HFFc6 (cell line): ENCODE measurements around the gene HSF5. TPM values are rescaled to one million over a fixed set of nuclear protein-coding genes. Genes with fewer than 3 reads are reported as not detected.

Experiments
- DNase-seq: peaks from one replicate; pipeline ENCODE4 v3.0.0-alpha.2; 2018
- H3K27ac Mint-ChIP-seq: 2 replicates; pipeline ENCODE4 v1.8.0; 2020; ENCODE audit warnings: mild to moderate bottlenecking, mixed read lengths
- H3K27me3 Mint-ChIP-seq: 2 replicates; pipeline ENCODE4 v1.8.0; 2021; ENCODE audit warnings: mild to moderate bottlenecking, moderate library complexity, mixed read lengths; ENCODE audit not compliant: insufficient read depth
- H3K36me3 Mint-ChIP-seq: 2 replicates; pipeline ENCODE4 v1.8.0; 2021; ENCODE audit warnings: low read depth, mixed read lengths
- H3K4me1 Mint-ChIP-seq: 2 replicates; pipeline ENCODE4 v1.8.0; 2020; ENCODE audit warnings: low read depth, mixed read lengths
- H3K4me3 Mint-ChIP-seq: 2 replicates; pipeline ENCODE4 v1.8.0; 2020; ENCODE audit warnings: mild to moderate bottlenecking, moderate library complexity, mixed read lengths
- H3K9me3 Mint-ChIP-seq: 2 replicates; pipeline ENCODE4 v1.8.0; 2020; ENCODE audit warnings: mild to moderate bottlenecking, mixed read lengths
- total RNA-seq, 6 experiments: library from RNA; stranded (reverse); fragmentation: NEBNext Ultra II Directional; extraction: Animal tissue kit (Norgen Biotek cat#: 25700); gene quantifications; 2 replicates in 1 of 6; 3 replicates in 5 of 6; pipeline ENCODE4 v1.2.3, GENCODE V29; 2021
- TF ChIP-seq, protein P1 (sequence below): fragments of 200-600 bp; sonication (generic); IDR thresholded peaks from 2 replicates; pipeline ENCODE4 v1.5.0; 2021; ENCODE audit warnings: antibody characterized with exemption, mild to moderate bottlenecking

Gene HSF5
- total RNA-seq, 6 experiments from 2014 or later, result not detected

DNA sequence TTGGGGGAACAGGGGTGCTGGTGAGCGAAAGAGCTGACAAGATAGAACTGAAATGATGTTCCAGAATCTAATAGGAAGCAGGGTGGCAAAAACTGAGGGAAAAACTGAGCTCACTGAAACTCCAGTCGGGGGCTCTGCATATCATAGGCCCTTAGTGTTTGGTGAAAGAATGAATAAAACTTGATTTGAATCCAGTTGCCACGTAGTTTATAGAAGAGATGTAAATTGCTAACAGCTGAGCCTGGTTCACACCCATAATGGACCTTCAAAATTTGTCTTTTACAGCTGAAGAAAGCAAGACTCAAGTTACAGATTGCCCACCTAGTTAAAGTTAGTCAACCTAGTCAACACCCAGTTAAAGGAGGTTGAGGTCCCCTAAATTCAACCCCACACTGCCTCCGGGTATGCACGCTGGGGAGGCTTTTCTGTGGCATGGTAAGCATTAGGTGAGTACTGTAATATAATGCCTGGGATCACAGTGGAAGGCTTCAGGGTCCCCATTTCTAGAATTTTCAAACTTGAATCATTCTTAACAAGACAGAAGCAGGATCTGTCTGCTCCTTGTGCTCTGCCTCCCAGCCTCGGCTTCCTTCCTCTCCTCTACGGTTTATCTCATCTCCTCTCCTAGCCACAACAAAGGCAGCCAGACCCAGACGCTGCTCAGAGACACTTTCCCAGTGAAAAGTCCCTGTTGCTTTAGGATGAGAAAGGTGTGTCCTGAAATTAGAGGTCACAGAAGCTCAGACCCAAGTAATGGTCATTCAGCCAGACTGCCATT lies 109.3 kb downstream of the HSF5 start:
- H3K9me3 Mint-ChIP-seq, result no peaks in the 10 kb centered on the region
- H3K4me3 Mint-ChIP-seq, result no peak overlapping the region
- H3K36me3 Mint-ChIP-seq, result no peaks in the 10 kb centered on the region
- H3K27me3 Mint-ChIP-seq, result peaks cover 25% of the 10 kb centered on the region
- no peak for DNase-seq
- H3K4me1 Mint-ChIP-seq, result no peaks in the 10 kb centered on the region
- TF ChIP-seq, protein P1, sequence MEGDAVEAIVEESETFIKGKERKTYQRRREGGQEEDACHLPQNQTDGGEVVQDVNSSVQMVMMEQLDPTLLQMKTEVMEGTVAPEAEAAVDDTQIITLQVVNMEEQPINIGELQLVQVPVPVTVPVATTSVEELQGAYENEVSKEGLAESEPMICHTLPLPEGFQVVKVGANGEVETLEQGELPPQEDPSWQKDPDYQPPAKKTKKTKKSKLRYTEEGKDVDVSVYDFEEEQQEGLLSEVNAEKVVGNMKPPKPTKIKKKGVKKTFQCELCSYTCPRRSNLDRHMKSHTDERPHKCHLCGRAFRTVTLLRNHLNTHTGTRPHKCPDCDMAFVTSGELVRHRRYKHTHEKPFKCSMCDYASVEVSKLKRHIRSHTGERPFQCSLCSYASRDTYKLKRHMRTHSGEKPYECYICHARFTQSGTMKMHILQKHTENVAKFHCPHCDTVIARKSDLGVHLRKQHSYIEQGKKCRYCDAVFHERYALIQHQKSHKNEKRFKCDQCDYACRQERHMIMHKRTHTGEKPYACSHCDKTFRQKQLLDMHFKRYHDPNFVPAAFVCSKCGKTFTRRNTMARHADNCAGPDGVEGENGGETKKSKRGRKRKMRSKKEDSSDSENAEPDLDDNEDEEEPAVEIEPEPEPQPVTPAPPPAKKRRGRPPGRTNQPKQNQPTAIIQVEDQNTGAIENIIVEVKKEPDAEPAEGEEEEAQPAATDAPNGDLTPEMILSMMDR, result no peak
- H3K27ac Mint-ChIP-seq, result no peak overlapping the region

DNA sequence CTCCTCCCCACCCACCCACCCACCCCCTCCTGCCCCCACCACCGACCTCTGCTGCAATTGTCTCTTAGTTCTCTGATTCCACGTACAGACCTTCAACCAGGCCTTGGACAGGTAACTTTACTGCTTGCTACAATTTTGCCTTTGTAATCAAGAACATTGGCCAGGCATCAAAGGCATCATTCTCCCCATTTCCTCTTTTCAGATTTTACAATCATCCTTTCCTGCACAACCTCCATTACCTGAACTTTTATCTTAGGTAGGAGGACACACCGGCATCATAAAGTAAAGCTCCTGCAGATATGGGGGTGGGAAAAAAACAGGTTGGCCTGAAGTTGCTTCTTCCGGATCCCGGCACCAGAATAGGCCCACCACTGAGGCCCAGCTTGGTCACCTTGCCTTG lies 110.5 kb downstream of the HSF5 start:
- Mint-ChIP-seq H3K36me3 (no peaks in the 10 kb centered on the region), H3K4me1 (no peaks in the 10 kb centered on the region), H3K9me3 (no peaks in the 10 kb centered on the region), H3K27ac (no peak overlapping the region), H3K4me3 (no peak overlapping the region), H3K27me3 (peaks cover 24% of the 10 kb centered on the region)
- TF ChIP-seq, protein P1, result no peak
- no peak for DNase-seq

DNA sequence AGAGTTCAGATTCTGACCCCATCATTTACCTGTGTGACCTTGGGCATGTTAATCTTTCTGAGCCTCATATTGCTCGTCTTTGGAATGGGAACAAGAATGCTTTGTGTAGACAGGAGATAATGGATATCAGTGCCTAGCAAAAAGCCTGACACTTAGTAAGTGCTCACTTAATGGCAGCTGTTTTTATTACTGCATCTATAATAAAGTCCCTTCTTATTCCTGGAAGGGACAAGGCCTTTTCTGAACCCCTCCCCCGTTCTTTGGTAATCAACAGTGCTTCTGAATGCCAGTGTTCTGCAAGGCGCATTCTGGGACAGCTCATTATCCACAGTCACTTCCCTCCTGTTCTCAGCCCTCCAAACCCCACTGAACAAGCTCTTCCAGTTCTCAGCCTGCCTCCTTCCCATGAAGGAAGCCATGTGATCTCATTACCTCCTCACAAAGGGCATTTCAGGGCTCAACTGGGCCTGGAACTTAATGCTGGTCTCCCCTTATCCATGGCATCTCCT lies 111.1 kb downstream of the HSF5 start:
- Mint-ChIP-seq H3K36me3 (no peaks in the 10 kb centered on the region), H3K27ac (no peak overlapping the region), H3K4me1 (no peaks in the 10 kb centered on the region), H3K27me3 (peaks cover 24% of the 10 kb centered on the region), H3K4me3 (no peak overlapping the region), H3K9me3 (no peaks in the 10 kb centered on the region)
- TF ChIP-seq, protein P1, result no peak
- DNase-seq, result no peak

DNA sequence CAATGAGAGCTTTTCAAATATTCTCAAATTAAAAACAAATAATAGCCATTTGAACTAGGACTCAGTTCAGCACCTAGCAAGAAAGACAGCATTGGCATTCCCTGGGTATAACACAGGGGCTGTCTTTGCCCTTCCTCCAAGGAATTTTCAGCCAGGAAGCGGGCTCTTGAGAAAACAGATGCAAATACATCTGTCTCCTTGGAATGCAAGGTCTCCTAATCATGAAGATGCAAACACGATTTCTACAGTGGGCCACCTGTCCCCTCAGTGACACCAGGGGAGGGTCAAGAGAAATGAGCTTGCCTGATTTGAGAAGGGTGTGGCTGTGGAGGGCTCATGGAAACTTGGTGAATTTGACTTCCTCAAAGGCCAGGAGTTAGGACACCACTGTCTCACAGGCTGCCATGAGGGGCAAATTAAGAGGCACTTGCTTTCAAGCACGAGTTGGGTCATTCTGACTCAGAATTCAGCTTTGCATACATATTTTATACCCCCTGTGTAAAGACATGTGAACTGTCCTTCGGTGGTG lies 111.7 kb downstream of the HSF5 start:
- Mint-ChIP-seq H3K27ac (no peak overlapping the region), H3K4me1 (no peaks in the 10 kb centered on the region), H3K27me3 (peaks cover 26% of the 10 kb centered on the region), H3K4me3 (no peak overlapping the region), H3K36me3 (no peaks in the 10 kb centered on the region), H3K9me3 (no peaks in the 10 kb centered on the region)
- TF ChIP-seq, protein P1, result no peak
- DNase-seq, result no peak

DNA sequence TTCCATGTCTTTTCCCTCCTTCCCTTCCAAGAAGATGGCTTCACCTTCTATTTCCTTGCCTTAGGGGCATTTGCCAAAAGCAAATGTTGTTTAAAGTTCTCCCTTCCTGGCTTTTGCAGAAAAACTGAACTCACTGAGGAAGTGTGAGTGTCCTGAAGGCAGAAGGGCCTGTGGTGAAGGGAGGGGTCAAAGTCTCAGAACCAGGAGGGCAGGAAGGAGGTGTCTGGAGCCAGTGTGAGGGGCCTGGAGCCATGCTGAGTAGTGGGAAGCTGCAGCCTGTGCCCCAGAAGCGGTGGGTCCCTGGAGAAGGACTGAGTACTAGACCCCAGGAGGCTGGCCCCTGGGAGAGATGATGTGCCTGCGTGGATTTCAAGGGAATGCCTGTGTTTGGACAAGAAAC lies 112.4 kb downstream of the HSF5 start:
- H3K4me1 Mint-ChIP-seq, result no peaks in the 10 kb centered on the region
- no peak overlapping the region for H3K4me3 Mint-ChIP-seq
- peaks cover 30% of the 10 kb centered on the region for H3K27me3 Mint-ChIP-seq
- no peaks in the 10 kb centered on the region for H3K36me3 Mint-ChIP-seq
- no peak overlapping the region for H3K27ac Mint-ChIP-seq
- DNase-seq, result no peak
- TF ChIP-seq, protein P1, result no peak
- H3K9me3 Mint-ChIP-seq, result no peaks in the 10 kb centered on the region
